Ishikawa (cell line): ENCODE results near the gene KLHL36.

ENCODE experiments used
- CREB1 ChIP-seq: IDR thresholded peaks from 2 replicates; pipeline ENCODE4 v1.6.1; 2012; ENCODE audit warnings: low read depth
- TAF1 ChIP-seq: IDR thresholded peaks from 2 replicates; pipeline ENCODE4 v1.6.1; 2012; ENCODE audit warnings: low read depth, mild to moderate bottlenecking
- TCF12 ChIP-seq: IDR thresholded peaks from 2 replicates; pipeline ENCODE4 v1.6.1; 2012; ENCODE audit warnings: low read depth

DNA sequence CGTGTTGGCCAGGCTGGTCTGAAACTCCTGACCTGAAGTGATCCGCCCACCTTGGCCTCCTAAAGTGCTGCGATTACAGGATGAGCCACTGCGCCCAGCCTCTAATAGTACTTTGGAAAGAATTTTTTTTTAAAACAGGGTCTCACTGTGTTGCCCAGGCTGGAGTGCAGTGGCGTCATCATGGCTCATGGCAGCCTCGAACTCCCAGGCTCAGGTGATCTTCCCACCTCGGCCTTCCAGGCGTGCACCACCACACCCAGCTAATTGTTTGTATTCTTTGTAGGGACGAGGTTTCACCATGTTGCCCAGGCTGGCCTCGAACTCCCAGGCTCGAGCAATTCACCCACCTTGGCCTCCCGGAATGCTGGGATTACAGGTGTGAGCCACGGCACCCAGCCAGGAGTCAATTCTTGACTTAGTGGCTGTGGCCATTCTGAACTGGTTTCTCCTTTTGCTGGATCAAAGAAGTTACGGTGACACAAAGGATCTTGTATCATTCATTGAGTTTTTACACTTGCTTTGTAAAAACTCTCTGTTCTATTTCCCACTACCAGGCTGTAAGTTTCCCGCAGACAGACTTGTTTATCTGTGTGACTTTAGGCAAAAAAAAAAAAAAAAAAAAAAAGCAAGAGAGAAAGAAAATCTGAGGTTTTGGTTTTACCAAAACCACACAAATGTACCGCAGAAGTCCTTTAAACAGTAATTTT lies 17.7 kb upstream of the KLHL36 start:
- no peak for TF ChIP-seq TAF1
- TF ChIP-seq TCF12, result no peak
- TF ChIP-seq CREB1, result no peak
